Right lobe of liver (tissue), 6 donors: ENCODE results near the gene ALKBH8. TPM values are rescaled to one million over a fixed set of nuclear protein-coding genes. Genes with fewer than 3 reads are reported as not detected.

ENCODE experiments used
- ATAC-seq, 4 donors: fragments of 200-7000 bp; cut with Tn5 transposase; one replicate each; pipeline ENCODE4 v1.9.1; 2020; ENCODE audit warnings: mild to moderate bottlenecking in 4 of 4, moderate library complexity in 4 of 4
- DNase-seq, 3 donors: peaks; one replicate each; pipeline ENCODE4 v3.0.0-alpha.2; 2020
- H3K27ac ChIP-seq, 3 donors: fragments of 200-600 bp; one replicate each; pipeline ENCODE4 v1.8.0; 2022
- H3K27me3 ChIP-seq, 2 donors: fragments of 200-600 bp; one replicate each; pipeline ENCODE4 v1.8.0; 2022
- H3K36me3 ChIP-seq, 4 donors: fragments of 200-600 bp; sonication (generic) in 1 of 4; one replicate each; pipeline versions ENCODE4 v1.5.1 to v1.8.0; 2017 to 2022; ENCODE audit warnings: control low read depth in 1 of 4
- H3K4me1 ChIP-seq, 4 donors: fragments of 200-600 bp; sonication (generic) in 1 of 4; one replicate each; pipeline versions ENCODE4 v1.5.1 to v1.8.0; 2017 to 2022; ENCODE audit warnings: control low read depth in 1 of 4
- H3K4me3 ChIP-seq, 3 donors: fragments of 200-600 bp; one replicate each; pipeline ENCODE4 v1.8.0; 2022
- H3K9me3 ChIP-seq, 4 donors: fragments of 200-600 bp; sonication (generic) in 1 of 4; one replicate each; pipeline versions ENCODE4 v1.5.1 to v1.8.0; 2017 to 2022; ENCODE audit warnings: control low read depth in 1 of 4
- CTCF ChIP-seq, 4 donors: fragments of 200-600 bp in 3 of 4; fragments of 450-650 bp in 1 of 4; IDR thresholded peaks; one replicate each; pipeline versions ENCODE4 v1.5.1 to v1.8.0; 2016 to 2022; ENCODE audit warnings: antibody characterized with exemption in 4 of 4, mild to moderate bottlenecking in 2 of 4
- POLR2A ChIP-seq: fragments of 450-650 bp; IDR thresholded peaks from one replicate; pipeline ENCODE4 v1.6.1; 2017; ENCODE audit warnings: antibody characterized with exemption, mild to moderate bottlenecking
- WGBS: methylation state at CpG from one replicate; pipeline ENCODE4 v1.1.6; 2018; ENCODE audit warnings: low coverage, low lambda C conversion rate; ENCODE audit not compliant: insufficient coverage; ENCODE audit errors: missing lambda C conversion rate; 5-methylcytosine and 5-hydroxymethylcytosine counted together
- intact Hi-C, 2 donors: fragments of 100-400 bp; cut with DNase I; formaldehyde crosslinking; loops; one replicate each; pipeline versions ENCODE4 v1.11.2 to v1.14.1; 2022
- total RNA-seq, 6 experiments: library from RNA; depleted of rRNA in 2 of 6; stranded (reverse); fragments of >200 nt in 2 of 6; fragmentation: NEBNext Ultra II Directional in 3 of 6; extraction: Animal tissue kit (Norgen Biotek cat#: 25700) in 3 of 6; gene quantifications; one replicate each; pipeline versions ENCODE4 v1.1.0 to v1.2.4, GENCODE V29; 2016 to 2023
- donor health status: DM: no; HTN: yes; CAD: no.
- donor health status: DM: no; HTN: no; CAD: no.
- donor health status: DM: no; HTN: no; CAD: no.
- donor health status: DM: no; HTN: yes; CAD: no.
- donor health status: DM: no; HTN: yes; CAD: no.

ALKBH8 gene
- total RNA-seq, 6 experiments from 2014 or later, result 2.5 to 4.3 (median 3.1) TPM

DNA sequence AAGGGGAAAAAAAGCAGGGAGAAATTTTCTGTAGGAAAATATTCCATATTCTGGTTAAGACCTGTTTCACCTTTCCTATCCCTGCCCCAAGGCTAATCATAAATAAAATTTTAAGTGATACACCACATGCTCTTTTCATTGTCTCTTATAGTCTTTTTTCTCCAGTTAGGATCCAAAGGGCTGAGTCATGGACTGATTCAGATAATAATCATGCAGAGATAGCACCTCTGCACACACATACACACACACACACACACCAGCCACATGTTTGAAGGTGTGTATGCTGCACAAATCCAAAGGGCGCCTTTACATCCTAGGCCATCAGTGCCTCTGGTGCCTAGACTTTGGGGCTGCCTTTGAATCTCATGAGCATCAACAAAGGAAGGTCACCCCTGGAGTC, 72.4 kb downstream of the ALKBH8 start:
- 33% methylated on average over 1 of the region's 1 CpG for WGBS
- Histone ChIP-seq H3K9me3 (no peaks in the 10 kb centered on the region), H3K4me1 (no peaks in the 10 kb centered on the region), H3K4me3 (no peak overlapping the region), H3K27me3 (no peaks in the 10 kb centered on the region), H3K27ac (no peak overlapping the region), H3K36me3 (no peaks in the 10 kb centered on the region)
- no peak for TF ChIP-seq CTCF (IDR thresholded peaks at IDR 0.05)
- TF ChIP-seq POLR2A, result no peak
- DNase-seq, result no peak
- intact Hi-C loops, result no loop called here
- ATAC-seq, result no peak

DNA sequence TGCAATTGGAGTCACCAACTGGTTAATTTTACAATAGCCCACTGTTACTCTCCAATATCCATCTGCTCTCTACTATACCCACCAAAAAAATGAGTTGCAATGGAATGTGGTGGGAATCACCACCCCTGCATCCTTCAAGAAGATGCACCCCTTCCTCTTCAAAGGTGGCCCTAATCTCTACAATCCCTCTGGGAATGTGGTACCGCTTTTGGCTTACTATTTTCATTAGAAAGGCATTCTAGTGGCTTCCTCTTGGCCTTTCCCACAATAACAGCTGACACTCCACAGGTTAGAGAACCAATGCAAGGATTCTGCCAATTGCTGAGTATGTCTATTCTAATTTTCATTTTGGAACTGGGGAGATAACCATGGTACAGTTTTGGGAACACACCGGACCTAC, 74.7 kb downstream of the ALKBH8 start:
- TF ChIP-seq POLR2A (no peak), CTCF (IDR thresholded peaks at IDR 0.05) (no peak)
- 75% methylated on average over 2 of the region's 2 CpGs for WGBS
- ATAC-seq (no peak), DNase-seq (no peak)
- Histone ChIP-seq H3K36me3 (no peaks in the 10 kb centered on the region), H3K27ac (no peak overlapping the region), H3K4me3 (no peak overlapping the region), H3K27me3 (no peaks in the 10 kb centered on the region), H3K9me3 (no peaks in the 10 kb centered on the region), H3K4me1 (no peaks in the 10 kb centered on the region)
- intact Hi-C loops, result no loop called here

- ATAC-seq, result no peak
- Histone ChIP-seq H3K4me3 (no peak overlapping the region), H3K9me3 (no peaks in the 10 kb centered on the region), H3K4me1 (no peaks in the 10 kb centered on the region), H3K36me3 (no peaks in the 10 kb centered on the region), H3K27ac (no peak overlapping the region), H3K27me3 (no peaks in the 10 kb centered on the region)
- no peak for DNase-seq
- TF ChIP-seq CTCF (IDR thresholded peaks at IDR 0.05), result no peak
- no peak for TF ChIP-seq POLR2A
- intact Hi-C loops, result no loop called here
Measured at GRCh38 chr11:107482234-107482633, 83.3 kb downstream of the ALKBH8 start.

DNA sequence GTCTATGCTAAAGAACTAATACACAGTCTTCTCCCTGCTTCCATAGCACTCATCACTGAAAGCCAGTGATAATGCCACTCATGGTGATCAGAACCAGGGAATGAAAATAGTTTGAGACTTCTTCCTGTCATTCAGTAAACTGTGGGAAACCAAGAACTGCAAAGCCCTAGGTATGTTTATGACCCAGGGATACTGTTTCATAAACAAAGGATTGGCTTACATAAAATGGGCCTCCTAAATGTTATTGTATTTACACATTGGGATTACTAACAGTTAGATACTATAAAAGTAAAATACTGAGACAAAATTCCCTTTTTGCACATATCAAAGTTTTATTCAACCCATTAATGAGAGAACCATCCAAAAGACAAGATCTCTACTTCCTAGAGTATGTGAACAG, 86.6 kb downstream of the ALKBH8 start:
- no peaks in the 10 kb centered on the region for H3K27me3 ChIP-seq
- ATAC-seq, result no peak
- no peak overlapping the region for H3K27ac ChIP-seq
- TF ChIP-seq POLR2A (no peak), CTCF (IDR thresholded peaks at IDR 0.05) (no peak)
- intact Hi-C loops, result no loop called here
- no peak for DNase-seq
- H3K9me3 ChIP-seq, result no peaks in the 10 kb centered on the region
- no peaks in the 10 kb centered on the region for H3K36me3 ChIP-seq
- no peak overlapping the region for H3K4me3 ChIP-seq
- no peaks in the 10 kb centered on the region for H3K4me1 ChIP-seq

DNA sequence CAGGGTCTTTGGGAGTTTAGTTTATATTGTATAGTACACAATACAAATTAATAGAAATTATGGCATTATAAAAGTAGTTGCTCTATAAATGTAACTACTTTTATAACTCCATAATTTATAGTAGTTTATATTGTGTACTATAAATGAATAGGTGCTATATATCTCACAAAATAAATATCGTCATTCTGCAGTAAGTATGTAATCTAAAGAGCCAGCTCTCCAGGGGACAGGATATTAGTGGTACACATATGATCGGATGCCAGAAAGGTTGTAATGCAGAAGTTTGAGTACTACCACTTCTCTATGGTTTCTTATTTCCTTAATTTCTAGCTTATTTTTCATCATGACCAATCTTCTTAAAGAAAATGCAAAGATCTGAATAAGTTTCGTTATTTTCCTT, 87.7 kb downstream of the ALKBH8 start:
- DNase-seq, result no peak
- 57% methylated on average over 3 of the region's 3 CpGs for WGBS
- Histone ChIP-seq H3K4me3 (no peak overlapping the region), H3K27me3 (no peaks in the 10 kb centered on the region), H3K4me1 (no peaks in the 10 kb centered on the region), H3K27ac (no peak overlapping the region), H3K9me3 (no peaks in the 10 kb centered on the region), H3K36me3 (no peaks in the 10 kb centered on the region)
- TF ChIP-seq POLR2A, result no peak
- no peak for TF ChIP-seq CTCF (IDR thresholded peaks at IDR 0.05)
- ATAC-seq, result no peak
- intact Hi-C loops, result no loop called here
